ENCODE data around the gene PPARGC1A. TPM values are rescaled to one million over a fixed set of nuclear protein-coding genes. Genes with fewer than 3 reads are reported as not detected.

Gene PPARGC1A
- total RNA-seq, 1 donor from 2014 or later, result 13.4 TPM

DNA sequence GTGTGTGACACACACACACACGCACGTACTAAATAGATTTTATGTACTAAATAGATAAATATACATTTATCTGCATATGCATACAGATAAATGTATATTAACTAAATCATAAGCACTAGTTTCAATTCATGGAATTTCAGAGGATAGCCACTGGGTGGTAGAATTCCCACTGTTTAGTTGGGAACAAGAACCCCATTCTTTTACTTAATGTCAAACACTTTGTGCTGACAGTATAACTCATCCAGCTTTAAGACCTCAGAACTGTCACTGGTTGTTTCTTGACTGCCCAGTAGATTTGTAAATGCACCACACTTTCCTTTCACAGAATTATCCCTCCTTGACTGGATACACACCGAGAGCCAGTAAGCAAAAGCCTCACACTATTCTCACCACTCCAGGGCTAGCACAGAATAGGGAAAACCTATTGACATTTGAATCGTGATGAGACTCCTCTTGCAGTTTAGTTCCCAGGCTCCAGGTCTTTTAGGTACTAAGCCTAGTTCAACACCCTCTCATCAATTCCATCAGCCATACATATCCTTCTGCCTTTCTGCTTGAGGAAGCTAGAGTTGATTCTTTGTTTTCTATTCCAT lies 32.4 kb downstream of the PPARGC1A start:
- TF ChIP-seq, protein P1, sequence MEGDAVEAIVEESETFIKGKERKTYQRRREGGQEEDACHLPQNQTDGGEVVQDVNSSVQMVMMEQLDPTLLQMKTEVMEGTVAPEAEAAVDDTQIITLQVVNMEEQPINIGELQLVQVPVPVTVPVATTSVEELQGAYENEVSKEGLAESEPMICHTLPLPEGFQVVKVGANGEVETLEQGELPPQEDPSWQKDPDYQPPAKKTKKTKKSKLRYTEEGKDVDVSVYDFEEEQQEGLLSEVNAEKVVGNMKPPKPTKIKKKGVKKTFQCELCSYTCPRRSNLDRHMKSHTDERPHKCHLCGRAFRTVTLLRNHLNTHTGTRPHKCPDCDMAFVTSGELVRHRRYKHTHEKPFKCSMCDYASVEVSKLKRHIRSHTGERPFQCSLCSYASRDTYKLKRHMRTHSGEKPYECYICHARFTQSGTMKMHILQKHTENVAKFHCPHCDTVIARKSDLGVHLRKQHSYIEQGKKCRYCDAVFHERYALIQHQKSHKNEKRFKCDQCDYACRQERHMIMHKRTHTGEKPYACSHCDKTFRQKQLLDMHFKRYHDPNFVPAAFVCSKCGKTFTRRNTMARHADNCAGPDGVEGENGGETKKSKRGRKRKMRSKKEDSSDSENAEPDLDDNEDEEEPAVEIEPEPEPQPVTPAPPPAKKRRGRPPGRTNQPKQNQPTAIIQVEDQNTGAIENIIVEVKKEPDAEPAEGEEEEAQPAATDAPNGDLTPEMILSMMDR (IDR thresholded peaks at IDR 0.05; ENCODE audit: partially characterized antibody, unreplicated experiment), result no peak
- Mint-ChIP-seq H3K27me3 (ENCODE audit: unreplicated experiment) (no peaks in the 10 kb centered on the region), H3K4me3 (ENCODE audit: unreplicated experiment) (no peak overlapping the region), H3K36me3 (ENCODE audit: unreplicated experiment) (no peaks in the 10 kb centered on the region), H3K27ac (ENCODE audit: unreplicated experiment) (no peak overlapping the region), H3K9me3 (ENCODE audit: unreplicated experiment) (no peaks in the 10 kb centered on the region), H3K4me1 (ENCODE audit: low read depth, unreplicated experiment) (peaks cover 2% of the 10 kb centered on the region)
- no peak for DNase-seq

DNA sequence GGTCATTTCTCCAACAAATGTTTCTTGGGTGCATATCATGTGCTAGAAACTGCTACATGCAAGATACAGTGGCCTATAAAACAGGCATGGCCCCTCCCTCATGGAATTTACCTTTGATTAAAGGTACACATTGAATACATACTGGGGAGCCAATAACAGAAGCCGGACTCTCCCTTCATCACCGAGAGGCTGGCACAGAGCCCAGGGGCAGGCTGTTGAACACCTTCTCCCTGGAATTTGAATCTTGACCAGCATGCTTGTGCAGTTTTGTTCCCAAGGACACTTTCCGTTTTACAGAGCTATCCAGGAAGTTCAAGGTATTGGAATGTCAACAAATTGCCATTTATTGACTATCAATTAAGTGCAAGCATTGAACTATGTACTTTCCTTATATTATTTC lies 33.2 kb downstream of the PPARGC1A start:
- TF ChIP-seq, protein P1 (IDR thresholded peaks at IDR 0.05; ENCODE audit: partially characterized antibody, unreplicated experiment), result no peak
- H3K4me3 Mint-ChIP-seq (ENCODE audit: unreplicated experiment), result no peak overlapping the region
- no peak for DNase-seq
- H3K36me3 Mint-ChIP-seq (ENCODE audit: unreplicated experiment), result no peaks in the 10 kb centered on the region
- H3K27me3 Mint-ChIP-seq (ENCODE audit: unreplicated experiment), result no peaks in the 10 kb centered on the region
- peaks cover 2% of the 10 kb centered on the region for H3K4me1 Mint-ChIP-seq (ENCODE audit: low read depth, unreplicated experiment)
- no peak overlapping the region for H3K27ac Mint-ChIP-seq (ENCODE audit: unreplicated experiment)
- no peaks in the 10 kb centered on the region for H3K9me3 Mint-ChIP-seq (ENCODE audit: unreplicated experiment)

DNA sequence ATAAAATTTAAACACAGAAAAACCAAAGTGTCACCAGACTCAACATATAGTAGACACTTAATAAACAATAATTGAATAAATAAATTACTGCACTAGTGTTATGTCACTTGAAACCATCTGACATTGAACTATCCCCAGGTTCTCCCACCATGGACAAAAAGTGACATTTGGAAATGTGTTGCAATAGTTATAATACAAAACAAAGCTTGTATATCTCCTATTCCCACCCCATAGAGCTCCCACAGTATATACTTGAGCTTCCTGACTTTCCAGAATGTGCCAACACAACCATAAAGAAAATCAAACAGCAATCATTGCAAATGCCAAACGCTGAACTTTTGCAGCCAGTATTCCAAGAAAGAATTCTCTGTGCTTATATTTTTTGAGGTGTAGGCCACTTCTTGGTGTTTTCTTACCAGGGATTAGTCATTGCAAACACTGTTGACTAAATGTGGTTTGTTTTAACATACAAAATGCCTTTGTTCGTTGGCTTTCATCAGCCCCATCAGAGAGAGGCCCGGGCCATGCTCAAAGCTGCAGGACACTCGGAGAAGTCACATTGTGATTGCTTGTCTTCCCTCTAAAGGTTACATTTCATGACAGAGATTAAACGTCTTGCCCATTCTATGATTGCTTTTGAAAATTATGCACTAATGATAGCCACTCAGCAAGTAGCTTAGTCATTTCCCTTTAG lies 33.8 kb downstream of the PPARGC1A start:
- H3K27ac Mint-ChIP-seq (ENCODE audit: unreplicated experiment), result no peak overlapping the region

DNA sequence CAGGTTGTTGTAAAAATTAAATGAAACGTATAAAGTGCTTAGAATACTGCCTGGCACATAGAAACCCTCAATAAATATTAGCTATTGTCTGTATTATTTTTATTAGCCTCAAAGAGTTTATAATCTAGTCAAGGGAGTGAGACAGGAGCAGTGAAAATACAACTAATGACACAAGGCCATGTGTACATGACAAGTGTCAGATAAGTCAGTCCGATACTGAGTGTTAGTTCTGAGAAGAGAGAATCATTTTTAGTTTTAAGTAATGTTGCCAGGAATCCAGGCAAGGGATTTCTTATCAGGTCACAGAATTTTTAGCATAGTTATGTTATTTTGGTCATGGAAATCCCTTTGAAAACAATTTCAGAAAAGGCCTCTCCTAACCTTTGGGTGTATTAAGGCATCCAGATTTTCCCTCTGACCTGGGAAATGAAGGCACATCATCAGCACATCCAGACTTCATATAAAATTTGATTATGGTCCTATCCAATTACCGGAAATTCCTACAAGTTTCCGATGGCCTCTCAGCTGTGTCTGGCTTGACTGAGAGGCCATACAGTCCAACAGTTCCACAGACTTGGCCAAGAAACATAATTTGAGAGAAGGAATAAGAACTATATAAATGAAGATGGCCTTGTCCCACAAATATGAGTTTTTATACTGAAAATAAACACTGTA lies 35.7 kb downstream of the PPARGC1A start:
- H3K9me3 Mint-ChIP-seq (ENCODE audit: unreplicated experiment), result no peaks in the 10 kb centered on the region
- H3K36me3 Mint-ChIP-seq (ENCODE audit: unreplicated experiment), result no peaks in the 10 kb centered on the region
- no peak overlapping the region for H3K4me3 Mint-ChIP-seq (ENCODE audit: unreplicated experiment)
- TF ChIP-seq, protein P1 (IDR thresholded peaks at IDR 0.05; ENCODE audit: partially characterized antibody, unreplicated experiment), result no peak
- H3K4me1 Mint-ChIP-seq (ENCODE audit: low read depth, unreplicated experiment), result no peaks in the 10 kb centered on the region
- H3K27me3 Mint-ChIP-seq (ENCODE audit: unreplicated experiment), result no peaks in the 10 kb centered on the region
- H3K27ac Mint-ChIP-seq (ENCODE audit: unreplicated experiment), result no peak overlapping the region
- DNase-seq, result no peak

More for the DNA sequence above, 33.8 kb downstream of the PPARGC1A start:
- TF ChIP-seq, protein P1 (IDR thresholded peaks at IDR 0.05; ENCODE audit: partially characterized antibody, unreplicated experiment), result no peak
- Mint-ChIP-seq H3K36me3 (ENCODE audit: unreplicated experiment) (no peaks in the 10 kb centered on the region), H3K4me1 (ENCODE audit: low read depth, unreplicated experiment) (peaks cover 2% of the 10 kb centered on the region), H3K9me3 (ENCODE audit: unreplicated experiment) (no peaks in the 10 kb centered on the region), H3K4me3 (ENCODE audit: unreplicated experiment) (no peak overlapping the region), H3K27me3 (ENCODE audit: unreplicated experiment) (no peaks in the 10 kb centered on the region)
- no peak for DNase-seq

DNA sequence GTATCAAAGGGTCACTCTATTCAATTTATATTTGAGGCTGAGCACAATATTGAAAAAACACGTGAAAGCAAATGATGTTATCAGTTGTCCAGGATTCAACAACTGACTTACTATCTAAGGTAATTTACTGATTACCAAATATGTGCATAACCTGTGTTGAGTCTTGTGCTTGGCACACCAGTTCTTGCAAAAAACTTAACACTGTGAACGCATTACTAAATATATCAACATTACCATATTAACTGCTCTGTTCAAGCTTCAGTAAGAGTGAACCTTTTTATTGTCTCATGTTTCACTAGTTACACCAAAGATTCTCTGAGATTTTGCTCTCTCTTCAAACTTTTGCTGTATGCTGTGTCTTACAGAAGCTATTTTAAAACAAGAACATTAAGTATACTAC lies 38.4 kb downstream of the PPARGC1A start:
- Mint-ChIP-seq H3K27me3 (ENCODE audit: unreplicated experiment) (no peaks in the 10 kb centered on the region), H3K4me1 (ENCODE audit: low read depth, unreplicated experiment) (peaks cover 1% of the 10 kb centered on the region), H3K36me3 (ENCODE audit: unreplicated experiment) (no peaks in the 10 kb centered on the region), H3K9me3 (ENCODE audit: unreplicated experiment) (no peaks in the 10 kb centered on the region), H3K4me3 (ENCODE audit: unreplicated experiment) (no peak overlapping the region), H3K27ac (ENCODE audit: unreplicated experiment) (no peak overlapping the region)
- no peak for DNase-seq
- TF ChIP-seq, protein P1 (IDR thresholded peaks at IDR 0.05; ENCODE audit: partially characterized antibody, unreplicated experiment), result no peak
